NCI-H748 (cell line): ENCODE results near the gene ALB.
"Not testable (repeated sequence)": the region's sequence is repeated elsewhere in the genome, so short reads cannot be mapped to it uniquely, and the experiment has no call there.

Experiments used
- DNase-seq: peaks from one replicate; lab custom pipeline; 2025; ENCODE audit not compliant: unreplicated experiment; lab: John Stamatoyannopoulos, UW

The ALB gene

GRCh38 chr4:73404042-73404441 lies at the start of gene ALB:
ALB (plus strand) TSS chr4:73404287; CDS start chr4:73404328, 41 bp downstream.
- DNase-seq, result no peak

GRCh38 chr4:73357174-73357573 lies 46.9 kb upstream of the ALB start:
- not testable (repeated sequence) for DNase-seq

GRCh38 chr4:73369506-73370199 lies 34.4 kb upstream of the ALB start:
- DNase-seq, result not testable (repeated sequence)

- no peak for DNase-seq
Measured at GRCh38 chr4:73375328-73375741, 28.8 kb upstream of the ALB start.

GRCh38 chr4:73376251-73376650 lies 27.8 kb upstream of the ALB start:
- DNase-seq, result no peak

GRCh38 chr4:73376976-73377375 lies 27.1 kb upstream of the ALB start:
- no peak for DNase-seq

- no peak for DNase-seq
Measured at GRCh38 chr4:73378887-73379286, 25.2 kb upstream of the ALB start.

- DNase-seq, result no peak
Measured at GRCh38 chr4:73379946-73380345, 24.1 kb upstream of the ALB start.

GRCh38 chr4:73381214-73381613 lies 22.9 kb upstream of the ALB start:
- no peak for DNase-seq

- DNase-seq, result no peak
Measured at GRCh38 chr4:73383452-73383851, 20.6 kb upstream of the ALB start.

GRCh38 chr4:73387552-73387951 lies 16.5 kb upstream of the ALB start:
- no peak for DNase-seq

- no peak for DNase-seq
Measured at GRCh38 chr4:73388887-73389286, 15.2 kb upstream of the ALB start.

- not testable (repeated sequence) for DNase-seq
Measured at GRCh38 chr4:73389663-73390062, 14.4 kb upstream of the ALB start.

GRCh38 chr4:73391774-73392173 lies 12.3 kb upstream of the ALB start:
- DNase-seq, result no peak

- no peak for DNase-seq
Measured at GRCh38 chr4:73392936-73393335, 11.2 kb upstream of the ALB start.

GRCh38 chr4:73396304-73396703 lies 7.8 kb upstream of the ALB start:
- no peak for DNase-seq

GRCh38 chr4:73396993-73397972 lies 6.8 kb upstream of the ALB start:
- DNase-seq, result no peak

GRCh38 chr4:73401412-73401811 lies 2.7 kb upstream of the ALB start:
- no peak for DNase-seq

- no peak for DNase-seq
Measured at GRCh38 chr4:73404457-73404856, 370 bp downstream of the ALB start.

- no peak for DNase-seq
Measured at GRCh38 chr4:73405138-73405537, 1.1 kb downstream of the ALB start.

GRCh38 chr4:73406548-73406875 lies 2.4 kb downstream of the ALB start:
- no peak for DNase-seq

- DNase-seq, result no peak
Measured at GRCh38 chr4:73407227-73407673, 3.2 kb downstream of the ALB start.
